IMR-90 (cell line): ENCODE measurements around the gene SKAP1. TPM values are rescaled to one million over a fixed set of nuclear protein-coding genes. Genes with fewer than 3 reads are reported as not detected.
"Not testable (repeated sequence)": the region's sequence is repeated elsewhere in the genome, so short reads cannot be mapped to it uniquely, and the experiment has no call there.

Experiments
- ATAC-seq: fragments of 200-7000 bp; cut with Tn5 transposase; 2 replicates; pipeline ENCODE4 v1.9.1; 2020; ENCODE audit warnings: low read depth, mild to moderate bottlenecking, moderate library complexity
- BruUV-seq: library from RNA; stranded (reverse); fragments of 400-500 nt; replicated peaks from 2 replicates; lab custom pipeline; 2021; lab: Mats Ljungman, UMichigan
- CTCF ChIA-PET: fragments of 300-600 bp; formaldehyde crosslinking; extraction: SDS; loops from one replicate; lab custom pipeline; 2021; ENCODE audit warnings: antibody characterized with exemption; lab: Yijun Ruan, JAX
- POLR2A ChIA-PET: fragments of 300-600 bp; sonication (Branson Sonifier 250); formaldehyde crosslinking; loops from one replicate; lab custom pipeline; 2022; ENCODE audit warnings: antibody characterized with exemption; ENCODE audit not compliant: unreplicated experiment; lab: Charles Lee
- DNase-seq: peaks from one replicate; pipeline ENCODE4 v3.0.0; 2013
- H2AFZ ChIP-seq: replicated peaks from 2 replicates; pipeline ENCODE3; 2013; ENCODE audit warnings: low read length, mild to moderate bottlenecking; ENCODE audit not compliant: poor library complexity
- H2AK5ac ChIP-seq: 2 replicates; pipeline ENCODE4 v1.6.1; 2013; ENCODE audit warnings: low read depth, low read length, inconsistent platforms
- H2AK9ac ChIP-seq: replicated peaks from 2 replicates; pipeline ENCODE3; 2013; ENCODE audit warnings: mild to moderate bottlenecking, low read depth, low read length, moderate library complexity; ENCODE audit not compliant: poor library complexity
- H2BK120ac ChIP-seq: 2 replicates; pipeline ENCODE4 v1.6.1; 2013; ENCODE audit warnings: low read depth, low read length, inconsistent platforms
- H2BK15ac ChIP-seq: 3 replicates; pipeline ENCODE4 v1.6.1; 2013; ENCODE audit warnings: low read depth, low read length, inconsistent platforms
- H2BK20ac ChIP-seq: 2 replicates; pipeline ENCODE4 v1.6.1; 2013; ENCODE audit warnings: low read depth, mild to moderate bottlenecking, inconsistent platforms, low read length, moderate library complexity
- H2BK5ac ChIP-seq: 2 replicates; pipeline ENCODE4 v1.6.1; 2013; ENCODE audit warnings: mild to moderate bottlenecking, low read depth, low read length, inconsistent platforms; ENCODE audit not compliant: poor library complexity, severe bottlenecking
- H3K14ac ChIP-seq: replicated peaks from 2 replicates; pipeline ENCODE4 v1.6.1; 2013; ENCODE audit warnings: low read depth, low read length, inconsistent platforms
- H3K18ac ChIP-seq: 2 replicates; pipeline ENCODE4 v1.6.1; 2013; ENCODE audit warnings: low read depth, low read length, control low read depth
- H3K23ac ChIP-seq: 2 replicates; pipeline ENCODE4 v1.6.1; 2013; ENCODE audit warnings: low read depth, low read length, inconsistent platforms
- H3K27ac ChIP-seq: 2 replicates; pipeline ENCODE4 v1.5.1; 2013; ENCODE audit warnings: mild to moderate bottlenecking, control low read depth, low read length; ENCODE audit not compliant: insufficient read depth
- H3K27me3 ChIP-seq: 2 replicates; pipeline ENCODE4 v1.6.1; 2013; ENCODE audit warnings: low read length; ENCODE audit not compliant: control insufficient read depth, insufficient read depth
- H3K36me3 ChIP-seq: 2 replicates; pipeline ENCODE4 v1.6.1; 2013; ENCODE audit warnings: low read length, mixed read lengths; ENCODE audit not compliant: control insufficient read depth, insufficient read depth
- H3K4ac ChIP-seq: 2 replicates; pipeline ENCODE4 v1.6.1; 2013; ENCODE audit warnings: low read depth, low read length, inconsistent platforms
- H3K4me1 ChIP-seq: 2 replicates; pipeline ENCODE4 v1.6.1; 2013; ENCODE audit warnings: low read length, mixed read lengths; ENCODE audit not compliant: control insufficient read depth, insufficient read depth
- H3K4me2 ChIP-seq: 2 replicates; pipeline ENCODE4 v1.6.1; 2013; ENCODE audit warnings: low read depth, mild to moderate bottlenecking, control low read depth, low read length, moderate library complexity
- H3K4me3 ChIP-seq: 2 replicates; pipeline ENCODE4 v1.5.1; 2013; ENCODE audit warnings: low read depth, mild to moderate bottlenecking, control low read depth, low read length, moderate library complexity; ENCODE audit not compliant: insufficient read depth
- H3K56ac ChIP-seq: 2 replicates; pipeline ENCODE4 v1.6.1; 2013; ENCODE audit warnings: low read length, inconsistent platforms; ENCODE audit not compliant: insufficient read depth; ENCODE audit errors: extremely low read depth
- H3K79me1 ChIP-seq, 2 experiments: 2 replicates each; pipeline ENCODE4 v1.6.1; 2013; ENCODE audit warnings: low read length in 2 of 2, inconsistent platforms in 1 of 2, low read depth in 1 of 2
- H3K9ac ChIP-seq: 2 replicates; pipeline ENCODE4 v1.6.1; 2013; ENCODE audit warnings: low read depth, low read length, control low read depth
- H3K9me1 ChIP-seq: 2 replicates; pipeline ENCODE4 v1.6.1; 2013; ENCODE audit warnings: low read length, inconsistent platforms; ENCODE audit not compliant: insufficient read depth
- H3K9me3 ChIP-seq: 2 replicates; pipeline ENCODE4 v1.6.1; 2013; ENCODE audit warnings: low read length; ENCODE audit not compliant: control insufficient read depth, insufficient read depth
- H4K20me1 ChIP-seq: 2 replicates; pipeline ENCODE4 v1.6.1; 2013; ENCODE audit warnings: low read length, inconsistent platforms; ENCODE audit not compliant: insufficient read depth
- H4K5ac ChIP-seq: 2 replicates; pipeline ENCODE4 v1.6.1; 2013; ENCODE audit warnings: mild to moderate bottlenecking, low read depth, low read length, control low read depth
- H4K8ac ChIP-seq, 2 experiments: 2 replicates each; pipeline ENCODE4 v1.6.1; 2013; ENCODE audit warnings: low read depth in 2 of 2, low read length in 2 of 2, control low read depth in 1 of 2, inconsistent platforms in 1 of 2
- H4K91ac ChIP-seq: 2 replicates; pipeline ENCODE4 v1.6.1; 2013; ENCODE audit warnings: low read depth, low read length, inconsistent platforms; ENCODE audit not compliant: insufficient read depth
- FOS ChIP-seq: fragments of 150-350 bp; IDR thresholded peaks from 2 replicates; pipeline ENCODE4 v1.6.1; 2016; ENCODE audit warnings: low read depth, low read length
- NFE2L2 ChIP-seq: fragments of 150-350 bp; IDR thresholded peaks from 2 replicates; pipeline ENCODE4 v1.6.1; 2016; ENCODE audit warnings: low read depth, mild to moderate bottlenecking, low read length
- WGBS, 2 experiments: methylation state at CpG; one replicate each; pipeline versions ENCODE4 v1.1.5 to v1.1.7; 2013; ENCODE audit warnings: missing lambda C conversion rate in 2 of 2; ENCODE audit not compliant: insufficient read length in 1 of 2; ENCODE audit errors: extremely low coverage in 2 of 2; 5-methylcytosine and 5-hydroxymethylcytosine counted together
- dilution Hi-C: fragments of 300-500 bp; cut with HindIII; formaldehyde crosslinking; loops from one replicate; pipeline ENCODE4 v1.14.3; 2018; ENCODE audit warnings: low sequenced_read_pairs; ENCODE audit not compliant: unreplicated experiment
- in situ Hi-C: fragments of 300-500 bp; cut with MboI; formaldehyde crosslinking; loops from 3 replicates; pipeline ENCODE4 v1.14.3; 2019; ENCODE audit warnings: low sequenced_read_pairs, inconsistent platforms, mixed read lengths
- intact Hi-C: fragments of 100-400 bp; cut with micrococcal nuclease; formaldehyde crosslinking; loops from 2 replicates; pipeline ENCODE4 v1.10.0; 2022
- polyA plus RNA-seq, 3 experiments: library from polyadenylated mRNA; depleted of rRNA; stranded (reverse); fragments of >200 nt; gene quantifications; 2 replicates each; pipeline ENCODE4 v1.2.3, GENCODE V29; 2012; ENCODE audit warnings: low replicate concordance in 1 of 3
- total RNA-seq: library from RNA; depleted of rRNA; stranded (reverse); fragments of >200 nt; gene quantifications from 2 replicates; pipeline ENCODE4 v1.2.3, GENCODE V29; 2012

Gene SKAP1
- total and polyA plus RNA-seq, 2 of the 4 experiments (the other 2 are of a cell fraction) = not detected

DNA sequence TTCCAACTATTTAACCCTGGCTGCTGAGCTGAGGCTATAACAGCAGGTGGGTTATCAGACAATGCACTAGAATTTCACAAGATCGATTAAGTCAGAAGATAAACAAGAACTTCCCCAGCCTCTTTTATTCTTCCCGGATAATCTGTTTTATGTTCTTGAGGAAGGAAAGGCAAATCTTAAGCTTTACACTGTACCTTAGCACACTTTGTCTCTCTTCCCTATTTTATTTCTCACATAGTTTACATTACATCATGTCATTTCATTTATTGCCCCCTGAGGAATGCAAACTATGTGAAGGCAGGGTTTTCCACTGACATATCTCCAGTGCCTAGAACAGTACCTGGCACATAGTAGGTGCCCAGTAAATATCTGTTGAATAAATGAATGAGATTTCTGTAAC is 139.6 kb downstream of the SKAP1 start:
- WGBS, 2 experiments = no CpG with 5 or more reads among the region's 2 CpGs
- dilution Hi-C loops = no loop called here
- H3K27ac ChIP-seq = no peak overlapping the region
- H2BK20ac ChIP-seq = no peak overlapping the region
- H3K14ac ChIP-seq = no peak overlapping the region
- no peak for TF ChIP-seq NFE2L2
- no peak for TF ChIP-seq FOS
- H3K9ac ChIP-seq = no peak overlapping the region
- ChIA-PET POLR2A (no interaction called here), CTCF (no interaction called here)
- H3K4me1 ChIP-seq = no peaks in the 10 kb centered on the region
- in situ Hi-C loops = no loop called here
- H3K4me2 ChIP-seq = no peak overlapping the region
- no peak overlapping the region for H2AK9ac ChIP-seq
- intact Hi-C loops = no loop called here
- no peak overlapping the region for H3K23ac ChIP-seq
- H2BK120ac ChIP-seq = no peak overlapping the region
- H3K18ac ChIP-seq = no peak overlapping the region
- H4K91ac ChIP-seq = no peak overlapping the region
- no peak overlapping the region for H3K4me3 ChIP-seq
- H2BK5ac ChIP-seq = no peak overlapping the region
- H4K5ac ChIP-seq = no peak overlapping the region
- H3K56ac ChIP-seq = no peak overlapping the region
- H4K20me1 ChIP-seq = no peaks in the 10 kb centered on the region
- H2AK5ac ChIP-seq = no peak overlapping the region
- H2BK15ac ChIP-seq = no peak overlapping the region
- no peak for DNase-seq
- no peaks in the 10 kb centered on the region for H3K79me1 ChIP-seq
- H2AFZ ChIP-seq = no peak overlapping the region
- peaks cover 37% of the 10 kb centered on the region for H3K27me3 ChIP-seq
- no peak for ATAC-seq
- no peaks in the 10 kb centered on the region for H3K36me3 ChIP-seq
- H3K9me3 ChIP-seq = no peaks in the 10 kb centered on the region
- BruUV-seq = no TSS peak
- no peaks in the 10 kb centered on the region for H3K9me1 ChIP-seq
- H4K8ac ChIP-seq = no peak overlapping the region
- H3K4ac ChIP-seq = no peak overlapping the region

DNA sequence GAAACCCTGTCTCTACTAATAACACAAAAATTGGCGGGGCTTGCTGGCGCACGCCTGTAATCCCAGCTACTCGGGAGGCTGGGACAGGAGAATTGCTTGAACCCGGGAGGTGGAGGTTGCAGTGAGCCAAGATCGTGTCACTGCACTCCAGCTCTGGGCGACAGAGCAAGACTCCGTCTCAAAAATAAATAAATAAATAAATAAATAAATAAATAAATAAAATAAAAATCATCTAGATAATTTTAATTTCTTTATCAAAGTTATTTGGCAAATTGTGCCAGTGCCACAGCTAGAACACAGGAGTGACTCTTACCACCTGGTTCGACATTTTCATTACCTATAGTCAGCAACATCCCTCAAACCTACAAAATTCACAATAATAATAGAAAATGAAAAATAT is 143.1 kb downstream of the SKAP1 start:
- dilution Hi-C loops = not testable (repeated sequence)

More for the DNA sequence above, 143.1 kb downstream of the SKAP1 start:
- H2BK5ac ChIP-seq, H3K4me2 ChIP-seq, H2AK9ac ChIP-seq, H3K4me3 ChIP-seq, H3K79me1 ChIP-seq, H4K5ac ChIP-seq, POLR2A ChIA-PET, H2BK15ac ChIP-seq, intact Hi-C loops, H2BK120ac ChIP-seq, H3K14ac ChIP-seq, H3K27ac ChIP-seq, H3K9ac ChIP-seq, H4K8ac ChIP-seq, H3K4me1 ChIP-seq, H2AFZ ChIP-seq, H2AK5ac ChIP-seq, H4K91ac ChIP-seq, H4K20me1 ChIP-seq, H3K56ac ChIP-seq, H3K18ac ChIP-seq, BruUV-seq, H2BK20ac ChIP-seq, ATAC-seq, in situ Hi-C loops, DNase-seq, H3K4ac ChIP-seq, H3K36me3 ChIP-seq, H3K9me3 ChIP-seq, H3K9me1 ChIP-seq, H3K23ac ChIP-seq: not testable (repeated sequence)
- H3K27me3 ChIP-seq = peaks cover 34% of the 10 kb centered on the region
- CTCF ChIA-PET = interaction anchor here (1.2 kb wide), 1 partner anchor 22 kb away, joined by 3 read pairs; no protein-coding TSS in a partner anchor
- no CpG with 5 or more reads among the region's 9 CpGs for WGBS, 2 experiments
